Hematopoietic multipotent progenitor cell treated with erythropoietin and hydrocortisone succinate and interleukin-3 and kit ligand, for 4 days (in vitro differentiated cells): Measurements from ENCODE around the gene GATM.
"Not testable (repeated sequence)": the region's sequence is repeated elsewhere in the genome, so short reads cannot be mapped to it uniquely, and the experiment has no call there.

Experiments used
- DNase-seq: peaks from one replicate; pipeline ENCODE4 v3.0.0-alpha.2; 2015

The GATM gene

DNA sequence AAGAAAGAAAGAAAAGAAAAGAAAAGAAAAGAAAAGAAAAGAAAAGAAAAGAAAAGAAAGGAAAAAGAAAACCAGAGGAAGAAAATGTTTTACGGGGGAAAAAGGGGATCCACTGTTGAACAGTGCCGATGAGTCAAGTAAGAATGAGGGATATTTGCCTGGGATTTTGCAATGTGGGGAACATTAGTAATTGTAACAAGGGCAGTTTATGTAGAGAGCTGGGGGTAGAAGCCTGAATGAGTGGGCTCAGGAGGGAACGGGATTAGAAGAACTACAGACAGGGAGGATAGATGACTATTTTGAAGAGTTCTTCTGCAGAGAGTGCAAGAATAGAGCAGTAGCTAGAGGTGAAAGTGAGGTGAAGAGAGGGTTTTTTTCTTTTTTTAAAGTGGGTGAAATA is 28.7 kb downstream of the GATM start:
- DNase-seq = no peak

DNA sequence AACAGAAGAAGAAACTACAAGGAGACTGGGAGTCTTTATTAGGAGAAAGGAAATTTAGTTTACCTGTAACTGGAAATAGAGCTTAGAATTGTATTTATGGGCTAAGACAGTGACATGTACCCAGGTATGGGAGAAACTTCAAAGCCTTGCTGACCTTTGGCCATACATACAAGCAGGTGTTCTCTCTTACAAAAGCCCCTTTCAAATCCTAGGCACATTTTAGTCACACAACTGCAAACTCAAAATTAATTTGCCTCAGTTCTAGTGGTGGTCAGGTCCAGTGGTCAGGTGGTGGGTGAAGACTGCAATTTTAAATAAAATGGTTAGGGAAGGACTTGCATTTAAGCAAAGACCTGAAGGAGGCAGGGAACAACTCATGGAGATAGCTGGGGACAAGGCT is 30.4 kb downstream of the GATM start:
- no peak for DNase-seq

DNA sequence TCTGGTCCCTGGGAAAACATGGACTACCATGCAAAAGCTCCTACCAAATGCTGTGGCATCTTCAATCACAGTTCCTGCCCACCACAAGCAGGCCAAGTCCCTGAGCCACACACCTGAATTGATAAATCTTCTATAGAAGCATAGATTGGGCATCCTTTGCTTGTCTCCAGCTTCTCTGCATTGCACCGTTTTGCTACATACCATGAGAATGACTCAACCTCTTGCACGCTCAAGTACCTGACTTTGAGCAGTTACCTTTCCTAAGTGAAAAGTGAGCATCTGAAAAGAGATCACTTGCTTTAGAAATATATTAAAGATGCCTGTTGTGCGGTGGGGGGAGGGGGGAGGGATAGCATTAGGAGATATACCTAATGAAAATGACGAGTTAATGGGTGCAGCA is 31.3 kb downstream of the GATM start:
- no peak for DNase-seq

DNA sequence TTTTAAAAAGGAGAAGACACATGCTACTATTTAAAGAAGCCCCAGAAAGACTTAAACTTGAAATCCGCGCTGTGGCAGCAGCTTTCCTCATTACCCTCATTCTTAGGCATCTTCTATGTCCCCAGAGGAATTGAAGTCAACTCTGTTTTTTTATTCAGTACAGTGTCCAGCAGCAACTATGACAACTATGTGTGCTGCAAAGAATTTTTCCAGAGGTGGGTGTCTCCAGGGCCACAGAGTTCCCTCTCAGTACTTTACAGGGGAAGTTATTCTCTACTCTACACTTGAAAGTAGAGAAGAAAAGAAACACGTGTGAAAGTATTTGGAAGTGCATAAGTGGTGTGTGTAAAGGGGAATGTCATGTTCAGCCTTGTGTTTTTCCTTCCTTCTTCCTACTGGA is 32.0 kb downstream of the GATM start:
- DNase-seq = no peak

DNA sequence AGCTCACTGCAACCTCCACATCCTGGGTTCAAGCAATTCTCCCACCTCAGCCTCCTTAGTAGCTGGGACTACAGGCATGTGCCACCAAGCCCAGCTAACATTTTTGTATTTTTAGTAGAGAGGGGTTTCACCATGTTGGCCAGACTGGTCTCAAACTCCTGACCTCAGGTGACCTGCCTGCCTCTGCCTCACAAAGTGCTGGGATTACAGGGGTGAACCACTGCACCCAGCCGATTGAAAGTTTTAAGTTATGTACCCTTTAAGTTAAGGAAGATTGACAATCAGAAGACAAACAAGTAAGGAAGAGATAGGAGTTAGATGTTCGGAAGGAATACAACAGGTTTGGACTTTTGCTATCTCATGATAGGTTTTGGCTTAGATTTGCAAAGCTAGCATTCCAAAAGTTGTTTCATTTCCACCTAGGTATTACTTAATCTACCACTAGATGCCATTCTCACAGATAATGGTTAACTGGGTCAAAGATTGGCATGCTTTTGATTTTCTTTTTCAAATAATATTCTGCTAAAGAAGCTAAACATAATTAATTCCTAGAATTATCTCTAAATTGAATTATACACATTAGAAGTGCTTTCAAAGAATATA is 35.0 kb downstream of the GATM start:
- no peak for DNase-seq

DNA sequence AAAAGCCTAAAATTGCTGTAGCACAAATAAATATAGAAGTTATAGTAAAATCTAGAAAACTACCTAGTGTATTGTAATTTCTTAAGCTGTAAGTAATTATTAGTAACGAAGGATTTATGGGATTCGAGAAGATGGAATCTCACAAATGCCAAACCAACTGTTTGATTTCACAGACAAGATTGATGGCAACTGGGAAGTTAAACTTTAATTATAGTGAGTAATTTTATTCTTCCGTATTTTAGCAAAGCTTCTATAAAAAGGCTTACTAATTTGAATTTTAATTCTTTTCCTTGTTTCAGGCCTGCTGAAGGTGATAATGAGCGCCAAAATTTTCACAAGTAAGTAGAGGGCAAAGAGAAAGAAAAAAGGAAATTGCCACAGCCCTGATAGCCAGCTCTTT is 36.6 kb downstream of the GATM start:
- no peak for DNase-seq

DNA sequence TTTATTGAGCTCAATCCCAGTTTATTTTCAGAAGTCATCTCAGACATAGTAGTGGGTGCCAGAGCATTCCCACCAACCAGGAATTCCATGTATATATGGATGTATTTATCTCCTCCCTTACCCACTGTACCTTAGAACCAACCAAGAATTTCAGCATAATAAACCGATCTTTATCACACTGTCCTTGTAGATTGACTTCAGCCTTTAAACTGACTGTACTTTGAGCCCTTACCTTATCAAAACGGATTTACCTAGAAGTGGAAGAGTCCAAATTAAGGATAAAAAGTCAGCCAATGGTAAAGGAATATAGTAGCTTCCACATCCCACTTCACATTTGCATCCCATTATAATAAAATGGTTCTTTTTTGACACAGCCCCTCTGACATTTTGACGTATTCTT is 37.9 kb downstream of the GATM start:
- DNase-seq = no peak

DNA sequence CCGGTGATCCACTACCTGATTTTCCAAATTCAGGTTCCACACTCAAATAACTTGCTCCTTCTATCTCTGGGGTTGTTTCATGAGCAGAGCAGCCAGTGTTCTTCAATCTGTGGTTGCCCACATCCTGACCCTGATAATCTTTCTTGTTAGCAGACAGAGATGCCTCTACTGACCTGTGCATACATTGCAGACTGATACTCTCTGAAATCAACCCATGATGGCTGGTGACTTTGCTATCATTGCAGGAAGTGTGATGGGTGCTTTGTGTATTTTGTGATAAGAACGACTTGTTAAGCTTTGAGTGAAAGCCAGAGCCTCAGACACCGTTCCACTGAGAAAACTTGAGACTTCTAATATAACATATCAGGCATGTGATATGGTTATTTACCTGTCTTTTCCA is 39.9 kb downstream of the GATM start:
- peak; percentile 86 for DNase-seq

DNA sequence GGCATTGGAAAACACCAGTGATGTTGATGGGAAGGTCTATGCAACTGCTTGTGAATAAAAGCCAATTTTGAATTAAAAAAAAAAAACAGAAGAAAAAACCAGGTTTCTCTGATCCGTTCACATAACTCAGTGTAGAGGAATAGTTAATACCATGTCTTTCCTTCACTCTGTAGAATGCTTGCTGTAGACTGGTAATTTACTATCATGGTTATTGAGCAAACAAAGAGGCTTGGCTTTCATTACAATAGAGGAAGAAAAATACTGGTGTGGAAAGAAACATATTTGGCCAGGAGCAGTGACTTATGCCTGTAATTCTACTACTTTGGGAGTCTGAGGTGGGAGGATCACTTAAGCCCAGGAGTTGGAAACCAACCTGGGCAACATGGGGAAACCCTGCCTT is 41.1 kb downstream of the GATM start:
- no peak for DNase-seq

DNA sequence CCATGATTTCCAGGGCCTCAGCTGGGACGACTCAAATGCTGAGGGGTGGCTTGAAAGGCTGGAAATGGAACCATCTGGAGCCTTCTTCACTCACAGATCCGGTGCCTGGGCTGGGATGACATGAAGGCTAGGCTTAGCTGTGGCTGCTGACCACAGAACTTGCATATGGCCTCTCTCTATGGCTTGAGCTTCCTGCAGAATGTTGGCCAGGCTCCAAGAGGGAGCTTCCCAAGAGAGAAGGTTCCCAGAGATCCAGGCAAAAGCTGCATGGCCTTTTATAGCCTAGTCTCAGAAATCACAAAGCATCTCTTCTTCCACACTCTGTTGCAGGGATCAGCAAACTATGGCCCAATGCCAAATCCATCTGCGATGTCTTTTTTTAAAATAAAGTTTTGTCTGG is 44.8 kb downstream of the GATM start:
- peak; percentile 32 for DNase-seq

DNA sequence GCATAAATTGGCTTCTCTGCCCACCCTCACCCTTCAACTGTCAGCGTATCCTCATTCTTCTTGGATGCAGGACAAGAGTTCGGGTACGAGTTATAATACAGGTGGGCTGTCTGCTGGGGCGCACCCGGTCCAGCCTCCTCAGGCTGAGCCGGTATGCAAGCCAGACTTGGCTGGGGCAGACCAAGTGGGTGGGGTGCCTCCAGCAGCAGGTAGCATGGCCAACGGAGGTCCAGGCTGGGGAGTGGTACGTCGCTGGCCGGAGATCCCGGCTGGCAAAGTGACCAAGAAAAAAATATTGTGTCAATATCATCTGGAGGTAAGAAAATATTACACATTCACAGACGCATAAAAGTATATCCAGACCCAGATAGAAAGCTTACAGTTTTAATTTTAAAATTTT is 45.6 kb downstream of the GATM start:
- no peak for DNase-seq

DNA sequence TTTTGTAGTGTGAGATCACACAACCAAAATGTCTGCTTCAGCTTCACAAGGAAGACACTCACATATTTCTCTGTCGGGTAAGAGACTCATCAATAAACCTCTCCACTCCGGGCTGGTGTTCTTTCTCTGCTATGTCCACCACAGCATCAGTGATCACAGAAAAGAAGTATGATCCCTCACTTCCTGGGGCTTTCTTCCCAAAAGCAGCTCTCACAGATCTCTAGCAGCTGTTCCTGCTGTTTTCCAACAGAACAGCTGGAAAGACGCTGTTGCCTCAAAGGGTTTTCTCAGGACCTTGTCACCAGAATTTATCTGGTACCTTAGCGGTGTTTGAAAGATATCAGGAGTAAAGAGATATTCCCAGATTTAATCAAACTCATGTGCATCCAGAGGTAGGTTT is 46.4 kb downstream of the GATM start:
- no peak for DNase-seq

DNA sequence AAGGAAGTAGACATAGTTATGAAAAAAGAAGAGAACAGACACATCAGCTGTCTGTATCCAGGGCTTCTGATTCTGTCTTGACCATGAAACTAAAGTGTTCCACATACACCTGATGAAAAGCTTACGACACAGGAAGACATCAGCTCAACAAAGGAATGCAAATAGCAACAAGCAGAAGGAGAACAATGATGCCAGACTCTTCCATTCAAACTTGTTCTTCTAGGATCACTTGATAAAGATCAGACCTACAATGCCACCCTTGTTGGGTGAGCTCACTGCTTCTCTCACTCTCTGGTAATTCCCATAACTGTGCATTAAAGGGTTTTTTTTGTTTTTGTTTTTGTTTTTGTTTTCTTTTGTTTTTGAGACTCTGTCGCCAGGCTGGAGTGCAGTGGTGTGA is 49.7 kb downstream of the GATM start:
- DNase-seq = no peak

DNA sequence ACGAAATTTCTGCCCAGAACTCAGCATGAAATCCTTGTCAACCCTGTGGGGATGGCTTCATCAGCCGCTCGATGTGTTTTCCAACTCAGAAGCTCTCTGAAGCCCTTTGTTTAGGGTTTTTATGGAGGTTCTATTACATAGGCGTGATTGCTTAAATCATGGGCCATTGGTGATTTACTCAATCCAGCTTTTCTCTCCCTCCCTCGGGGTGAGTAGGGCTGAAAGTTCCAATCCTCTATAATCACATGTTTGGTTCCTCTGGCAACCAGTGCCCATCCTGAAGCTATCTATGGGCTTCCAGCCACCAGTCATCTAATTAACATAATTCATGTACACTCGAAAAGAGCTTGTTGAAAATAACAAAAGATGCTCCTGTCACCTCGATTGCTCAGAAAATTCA is 51.6 kb downstream of the GATM start:
- no peak for DNase-seq

DNA sequence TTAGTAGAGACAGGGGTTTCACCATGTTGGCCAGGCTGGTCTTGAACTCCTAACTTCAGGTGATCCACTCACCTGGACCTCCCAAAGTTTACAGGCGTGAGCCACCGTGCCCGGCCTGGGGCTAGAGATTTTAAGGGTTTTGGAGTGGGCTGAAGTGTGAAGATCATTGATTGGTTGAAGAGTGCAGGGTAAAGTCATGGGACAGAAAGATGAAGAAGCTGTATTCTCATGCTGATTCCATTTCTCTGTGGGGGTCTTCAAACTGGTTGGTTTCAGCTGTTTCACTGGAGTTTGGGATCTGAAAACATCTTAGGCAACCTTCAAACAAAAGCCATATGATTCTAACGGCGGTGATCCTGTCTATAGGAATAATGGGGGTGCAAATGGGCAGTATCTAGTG is 52.1 kb downstream of the GATM start:
- no peak for DNase-seq

DNA sequence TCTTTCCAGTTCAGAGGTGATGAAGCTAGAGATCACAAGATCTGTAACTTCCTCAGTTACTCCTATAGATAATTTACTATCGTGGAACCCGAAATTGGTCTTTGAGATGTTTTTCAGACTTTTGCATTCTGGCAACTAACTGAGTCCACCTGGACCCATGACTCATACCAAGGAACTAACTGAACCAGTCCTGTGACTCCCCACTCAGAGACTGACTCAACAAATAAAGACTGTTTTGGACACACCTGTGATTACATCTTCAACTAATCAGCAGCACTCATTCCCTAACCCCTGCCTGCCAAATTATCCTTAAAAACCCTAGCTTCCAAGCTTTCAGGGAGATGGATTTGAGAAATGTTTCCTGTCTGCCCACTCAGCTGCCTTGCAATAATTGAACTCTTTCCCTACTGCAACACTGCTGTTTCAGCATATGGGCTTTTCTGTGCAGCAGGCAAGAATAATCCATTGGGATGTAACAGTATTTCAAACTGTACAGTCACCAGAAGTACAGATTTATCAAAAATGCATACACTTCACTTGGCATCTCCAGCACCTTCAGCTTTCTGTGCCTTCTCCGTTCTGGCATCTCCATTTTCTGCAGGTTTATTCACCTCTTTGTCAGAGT is 57.7 kb downstream of the GATM start:
- no peak for DNase-seq

DNA sequence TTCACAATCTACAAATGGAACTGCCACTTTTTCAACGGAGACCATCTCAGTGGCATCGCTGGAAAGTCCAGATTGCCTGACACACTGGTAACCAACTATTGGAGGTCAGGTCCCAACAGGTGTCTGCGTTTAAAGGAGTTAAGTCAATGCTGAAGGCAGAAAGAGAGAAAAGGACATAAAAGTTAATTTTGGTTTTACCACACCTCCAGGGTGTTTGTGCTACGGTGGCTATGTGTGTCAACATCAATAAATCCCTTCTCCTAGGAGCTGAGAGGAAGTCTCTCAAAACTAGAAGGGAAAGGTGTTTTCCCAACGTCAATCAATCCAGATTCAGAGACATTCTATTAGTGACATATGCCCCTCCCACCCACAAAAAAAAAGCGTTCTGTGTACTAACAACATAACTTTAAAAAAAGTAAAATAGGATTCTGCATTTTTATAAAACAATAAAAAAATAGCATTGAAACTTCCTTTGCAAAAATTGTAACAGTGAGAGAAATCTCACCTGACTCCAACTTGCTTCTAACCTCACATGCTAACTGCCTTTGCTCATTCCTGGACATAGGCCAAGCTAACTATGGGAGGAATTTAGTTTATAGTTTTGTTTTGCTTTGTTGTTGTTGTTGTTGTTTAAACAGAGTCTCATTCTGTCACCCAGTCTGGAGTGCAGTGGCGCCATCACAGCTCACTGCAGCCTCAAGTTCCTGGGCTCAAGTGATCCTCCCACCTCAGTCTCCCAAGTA is 58.7 kb downstream of the GATM start:
- DNase-seq = no peak

DNA sequence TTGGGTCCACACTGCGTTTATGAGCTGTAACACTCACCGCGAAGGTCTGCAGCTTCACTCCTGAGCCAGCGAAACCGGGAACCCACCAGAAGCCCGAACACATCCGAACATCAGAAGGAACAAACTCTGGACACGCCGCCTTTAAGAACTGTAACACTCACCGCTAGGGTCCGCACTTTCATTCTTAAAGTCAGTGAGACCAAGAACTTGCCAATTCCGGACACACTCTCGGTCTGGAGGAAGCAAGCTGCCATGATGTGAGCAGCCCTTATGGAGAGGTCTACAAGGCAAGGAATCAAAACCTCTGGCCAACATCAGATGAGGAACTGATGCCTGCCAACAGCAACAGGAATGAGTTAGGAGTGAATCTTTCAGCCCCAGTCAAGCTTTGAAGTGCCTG is 63.4 kb downstream of the GATM start:
- peak; percentile 63 for DNase-seq

DNA sequence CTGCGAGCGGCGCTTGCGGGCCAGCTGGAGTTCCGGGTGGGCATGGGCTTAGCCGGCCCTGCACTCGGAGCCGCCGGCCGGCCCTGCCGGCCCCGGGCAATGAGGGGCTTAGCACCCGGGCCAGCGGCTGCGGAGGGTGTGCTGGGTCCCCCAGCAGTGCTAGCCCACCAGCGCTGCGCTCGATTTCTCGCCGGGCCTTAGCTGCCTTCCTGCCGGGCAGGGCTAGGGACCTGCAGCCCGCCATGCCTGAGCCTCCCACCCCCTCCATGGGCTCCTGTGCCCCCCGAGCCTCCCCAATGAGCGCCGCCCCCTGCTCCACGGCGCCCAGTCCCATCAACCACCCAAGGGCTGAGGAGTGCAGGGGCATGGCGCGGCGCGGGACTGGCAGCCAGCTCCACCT is 64.2 kb downstream of the GATM start:
- not testable (repeated sequence) for DNase-seq
